ENCODE measurements around the gene DEPDC5. TPM values are rescaled to one million over a fixed set of nuclear protein-coding genes. Genes with fewer than 3 reads are reported as not detected.

DEPDC5 gene
- total and polyA plus RNA-seq, 2 of the 8 experiments (the other 6 are each of a cell fraction or from before 2014, with no cell fraction given) = 18.3 to 26.5 TPM

DNA sequence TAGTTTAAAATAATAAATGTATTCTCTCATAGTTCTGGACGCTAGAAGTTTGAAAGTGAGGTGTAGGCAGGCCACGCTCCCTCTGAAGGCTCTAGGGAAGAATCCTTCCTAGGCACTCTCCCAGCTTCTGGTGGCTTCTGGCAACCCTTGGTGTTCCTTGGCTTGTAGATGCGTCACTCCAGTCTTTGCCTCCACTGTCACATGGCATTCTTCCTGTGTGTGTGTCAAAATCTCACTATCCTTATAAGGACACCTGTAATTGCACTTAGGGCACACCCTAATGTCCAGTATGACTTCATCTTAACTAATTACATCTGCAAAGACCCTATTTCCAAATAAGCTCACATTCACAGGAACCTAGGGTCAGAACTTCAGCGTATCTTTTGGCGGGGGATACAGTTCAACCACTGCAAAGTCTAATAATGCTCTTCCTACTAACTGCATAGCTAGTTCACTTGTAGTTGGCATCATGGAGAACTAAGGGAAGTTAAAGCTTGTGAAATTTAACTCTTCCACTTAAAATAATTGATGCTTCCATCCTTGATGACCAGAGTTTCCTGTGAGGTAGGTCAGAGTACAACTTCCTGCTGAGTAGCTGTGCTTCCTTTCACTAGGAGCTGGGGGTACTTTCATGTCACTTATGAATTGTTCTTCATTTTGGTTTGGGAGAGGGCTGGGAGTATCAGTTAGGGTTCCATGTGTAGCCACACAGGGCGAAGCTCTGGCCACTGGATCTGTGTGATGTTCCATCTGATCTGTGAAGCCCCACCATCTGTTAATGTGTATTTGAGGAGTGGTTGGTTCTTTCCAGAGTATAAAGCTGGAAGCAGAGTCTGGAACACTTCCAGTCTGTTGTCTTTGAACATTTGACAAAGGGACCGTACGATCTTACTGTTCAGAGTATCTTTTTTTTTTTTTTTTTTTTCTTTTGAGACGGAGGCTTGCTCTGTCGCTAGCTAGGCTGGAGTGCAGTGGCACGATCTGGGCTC lies 201.0 kb downstream of the DEPDC5 start:
- no peak overlapping the region for H2BK12ac ChIP-seq (ENCODE audit: low read depth, low read length)
- H3K9ac ChIP-seq (replicated peaks in 1 of 4; ENCODE audit: extremely low read depth in 1 of 4, low read depth in 3 of 4, low read length in 3 of 4) = no peak overlapping the region
- H3K18ac ChIP-seq (ENCODE audit: extremely low read depth, low read length) = no peak overlapping the region
- H3K79me1 ChIP-seq (ENCODE audit: low read depth, low read length) = peaks cover 19% of the 10 kb centered on the region
- no peak overlapping the region for H2BK20ac ChIP-seq (ENCODE audit: low read length)
- H4K20me1 ChIP-seq (replicated peaks in 1 of 2; ENCODE audit: control insufficient read depth in 1 of 2, insufficient read depth in 2 of 2, low read length in 2 of 2) = peaks cover 30 to 41% of the 10 kb centered on the region in 2 experiments
- no peak overlapping the region for H3K23ac ChIP-seq (ENCODE audit: insufficient read length)
- H2BK15ac ChIP-seq (ENCODE audit: low read length) = no peak overlapping the region
- no peaks in the 10 kb centered on the region for H3K9me3 ChIP-seq (ENCODE audit: insufficient read depth in 2 of 2, low read depth in 1 of 2, low read length in 1 of 2)
- WGBS, 2 experiments (ENCODE audit: extremely low coverage in 1 of 2, insufficient coverage in 1 of 2, insufficient read length in 1 of 2, insufficient replicate concordance in 2 of 2, low coverage in 1 of 2, low lambda C conversion rate in 2 of 2, missing lambda C conversion rate in 1 of 2) = 95% methylated on average over 11 of the region's 11 CpGs; no CpG with 5 or more reads in 1 of the 2 experiments
- FAIRE-seq (no peak), DNase-seq (ENCODE audit: low read depth in 1 of 2, low spot score in 2 of 2) (no peak)
- ChIA-PET POLR2A (ENCODE audit: partially characterized antibody) (interaction anchor here (3.3 kb wide), 1 partner anchor 9 kb away, joined by 20 read pairs; the partner anchor contains the start of gene YWHAH), CTCF (ENCODE audit: partially characterized antibody) (interaction anchor here (0.6 to 3.3 kb wide), 3 partner anchors 16 to 386 kb away, joined by 3 to 17 read pairs (median 3); no protein-coding TSS in a partner anchor)
- H4K5ac ChIP-seq (ENCODE audit: insufficient read length, low read depth, low read length) = no peak overlapping the region
- H3K36me3 ChIP-seq (ENCODE audit: control insufficient read depth in 2 of 4, insufficient read depth in 4 of 4, low read length in 3 of 4) = peaks cover 9 to 52% (median 24%) of the 10 kb centered on the region in 4 experiments
- no peak overlapping the region for H3K14ac ChIP-seq (ENCODE audit: insufficient read length)
- H2BK120ac ChIP-seq (replicated peaks; ENCODE audit: low read depth, low read length) = no peak overlapping the region
- no peak overlapping the region for H3K4ac ChIP-seq (replicated peaks; ENCODE audit: insufficient read length, low read depth, low read length)
- no peaks in the 10 kb centered on the region for H3K27me3 ChIP-seq (replicated peaks in 1 of 4; ENCODE audit: control insufficient read depth in 3 of 4, extremely low read depth in 1 of 4, insufficient read depth in 3 of 4, low read length in 3 of 4)
- H4K91ac ChIP-seq (replicated peaks; ENCODE audit: insufficient read length, low read length) = no peak overlapping the region
- no peak for TF ChIP-seq SIRT6 (IDR thresholded peaks at IDR 0.05; ENCODE audit: low read length)
- no peak for TF ChIP-seq ZNF274 (IDR thresholded peaks at IDR 0.05; ENCODE audit: borderline replicate concordance, extremely low read depth, low read length)
- TF ChIP-seq CEBPB (IDR thresholded peaks at IDR 0.05; ENCODE audit: low read depth, low read length) = no peak
- TF ChIP-seq GABPA (IDR thresholded peaks at IDR 0.05; ENCODE audit: borderline replicate concordance, insufficient read depth, low read length) = no peak
- no peak for TF ChIP-seq BRCA1 (IDR thresholded peaks at IDR 0.05; ENCODE audit: low read depth, low read length)
- TF ChIP-seq RNF2 (IDR thresholded peaks at IDR 0.05; ENCODE audit: borderline replicate concordance, low read depth, low read length, missing control alignments, poor library complexity, severe bottlenecking) = no peak
- H2AK5ac ChIP-seq (ENCODE audit: low read depth, low read length) = no peak overlapping the region
- no peak overlapping the region for H4K8ac ChIP-seq (ENCODE audit: extremely low read depth, insufficient read depth, low read length)
- no peak overlapping the region for H3K56ac ChIP-seq (replicated peaks; ENCODE audit: insufficient read length, low read depth, low read length)
- no peak overlapping the region for H3K4me2 ChIP-seq (ENCODE audit: insufficient read depth in 1 of 2, low read depth in 2 of 2, low read length in 2 of 2)
- H3K79me2 ChIP-seq (ENCODE audit: control insufficient read depth in 1 of 2, insufficient read depth in 2 of 2, low read length in 2 of 2) = peaks cover 17 to 68% of the 10 kb centered on the region in 2 experiments
- no peak overlapping the region for H3K27ac ChIP-seq (ENCODE audit: low read depth, low read length)
- H3K23me2 ChIP-seq (ENCODE audit: low read depth, low read length) = no peaks in the 10 kb centered on the region
- no peak overlapping the region for H2AFZ ChIP-seq (ENCODE audit: low read length)
- no peak overlapping the region for H3K4me3 ChIP-seq (ENCODE audit: extremely low read depth in 1 of 4, insufficient read depth in 2 of 4, low read depth in 3 of 4, low read length in 4 of 4)
- peaks cover 2 to 12% (median 7%) of the 10 kb centered on the region in 4 experiments; a peak in 6 of 7 replicates for H3K4me1 ChIP-seq (replicated peaks in 1 of 4; ENCODE audit: control insufficient read depth in 3 of 4, insufficient read depth in 4 of 4, low read length in 3 of 4)
- H2BK5ac ChIP-seq (ENCODE audit: low read depth, low read length) = no peak overlapping the region
